Cardiac fibroblast (primary cell): ENCODE results near the gene ST6GALNAC6.

ENCODE experiments used
- DNase-seq, 2 donors: peaks; one replicate each; pipeline versions ENCODE4 v3.0.0 to v3.0.0-alpha.2; 2010; ENCODE audit warnings: low read depth in 2 of 2
- H3K4me3 ChIP-seq, 2 donors: replicated peaks in 1 of 2; 1 replicate in 1 of 2; 2 replicates in 1 of 2; pipeline ENCODE4 v1.5.1; 2011; ENCODE audit warnings: low read depth in 2 of 2, low read length in 2 of 2, mild to moderate bottlenecking in 2 of 2, moderate library complexity in 1 of 2
- TF ChIP-seq, protein P1 (sequence below): IDR thresholded peaks from one replicate; pipeline ENCODE4 v1.5.1; 2011; ENCODE audit warnings: low read depth, mild to moderate bottlenecking, low read length, inconsistent platforms

Gene ST6GALNAC6

DNA sequence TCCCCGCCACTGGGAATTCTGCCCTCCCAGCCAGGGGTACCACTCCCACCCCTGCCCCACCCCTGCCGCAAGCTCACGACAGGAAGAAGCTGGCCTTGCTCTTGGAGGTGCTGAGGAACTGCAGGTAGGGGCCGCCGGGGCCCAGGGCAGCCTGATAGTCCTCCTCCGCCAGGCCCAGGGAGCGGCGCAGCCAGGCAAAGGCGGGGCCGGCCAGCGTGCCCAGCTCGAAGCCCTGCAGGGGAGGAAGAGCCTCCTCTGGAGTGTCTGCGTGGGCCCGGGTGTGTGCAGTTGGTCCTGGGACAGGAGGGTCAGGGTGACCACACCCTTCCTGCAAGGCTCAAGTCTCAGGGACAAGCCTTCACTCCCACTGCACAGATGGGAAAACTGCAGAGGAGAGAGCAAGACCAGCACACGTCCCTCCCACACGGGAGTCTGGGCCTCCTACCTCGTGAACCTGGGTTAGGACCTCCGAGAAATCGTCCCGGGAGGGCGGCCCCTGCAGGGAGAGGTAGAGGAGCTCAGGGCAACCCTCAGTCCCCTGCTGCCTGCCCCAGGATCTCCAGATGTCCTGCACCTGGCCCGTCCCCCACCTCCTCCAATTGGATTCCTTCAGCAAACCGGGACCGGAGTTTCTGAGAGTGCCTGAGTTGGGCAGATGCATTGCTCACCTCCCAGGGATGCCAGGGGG is 28.7 kb upstream of the ST6GALNAC6 start:
- H3K4me3 ChIP-seq = no peak overlapping the region
- no peak for DNase-seq

DNA sequence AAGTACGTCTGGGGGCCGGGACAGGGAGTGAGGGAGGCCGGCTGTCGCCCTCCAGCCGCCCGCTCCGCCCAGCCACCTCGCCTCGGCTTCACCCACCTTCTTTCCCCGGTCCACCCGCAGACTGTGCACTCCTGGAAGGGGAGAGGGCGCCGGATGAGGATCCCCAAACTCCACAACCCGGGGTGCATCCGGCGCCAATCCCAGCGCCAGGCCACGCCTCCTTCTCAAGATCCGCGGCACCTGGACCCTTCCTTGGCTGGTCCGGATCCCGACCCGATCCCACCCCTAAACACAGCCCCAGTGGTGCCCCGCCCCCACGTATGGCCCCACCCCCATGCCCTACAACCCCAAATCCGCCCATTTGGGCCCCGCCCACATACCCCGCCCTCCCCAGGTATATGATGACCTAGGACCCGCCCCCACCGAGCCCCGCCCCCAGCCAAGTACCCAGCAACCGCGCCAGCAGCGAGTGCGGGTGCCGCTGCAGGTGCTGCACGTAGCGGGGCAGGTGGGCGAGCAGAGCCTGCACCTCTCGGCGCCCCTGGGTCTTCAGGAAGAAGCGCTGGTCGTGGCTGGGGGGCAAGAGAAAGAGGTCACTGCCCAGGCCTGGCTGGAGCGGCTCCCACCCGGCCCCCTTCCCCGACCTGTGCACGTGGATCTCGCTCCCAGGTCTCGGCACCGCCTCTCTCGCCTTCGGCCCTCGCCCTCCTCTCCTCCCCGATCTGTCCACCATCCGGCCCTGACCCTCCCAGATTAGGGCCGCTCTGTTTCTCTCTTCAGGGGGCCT is 28.0 kb upstream of the ST6GALNAC6 start:
- DNase-seq = no peak

More for the DNA sequence above, 28.7 kb upstream of the ST6GALNAC6 start:
- TF ChIP-seq, protein P1, sequence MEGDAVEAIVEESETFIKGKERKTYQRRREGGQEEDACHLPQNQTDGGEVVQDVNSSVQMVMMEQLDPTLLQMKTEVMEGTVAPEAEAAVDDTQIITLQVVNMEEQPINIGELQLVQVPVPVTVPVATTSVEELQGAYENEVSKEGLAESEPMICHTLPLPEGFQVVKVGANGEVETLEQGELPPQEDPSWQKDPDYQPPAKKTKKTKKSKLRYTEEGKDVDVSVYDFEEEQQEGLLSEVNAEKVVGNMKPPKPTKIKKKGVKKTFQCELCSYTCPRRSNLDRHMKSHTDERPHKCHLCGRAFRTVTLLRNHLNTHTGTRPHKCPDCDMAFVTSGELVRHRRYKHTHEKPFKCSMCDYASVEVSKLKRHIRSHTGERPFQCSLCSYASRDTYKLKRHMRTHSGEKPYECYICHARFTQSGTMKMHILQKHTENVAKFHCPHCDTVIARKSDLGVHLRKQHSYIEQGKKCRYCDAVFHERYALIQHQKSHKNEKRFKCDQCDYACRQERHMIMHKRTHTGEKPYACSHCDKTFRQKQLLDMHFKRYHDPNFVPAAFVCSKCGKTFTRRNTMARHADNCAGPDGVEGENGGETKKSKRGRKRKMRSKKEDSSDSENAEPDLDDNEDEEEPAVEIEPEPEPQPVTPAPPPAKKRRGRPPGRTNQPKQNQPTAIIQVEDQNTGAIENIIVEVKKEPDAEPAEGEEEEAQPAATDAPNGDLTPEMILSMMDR = no peak

DNA sequence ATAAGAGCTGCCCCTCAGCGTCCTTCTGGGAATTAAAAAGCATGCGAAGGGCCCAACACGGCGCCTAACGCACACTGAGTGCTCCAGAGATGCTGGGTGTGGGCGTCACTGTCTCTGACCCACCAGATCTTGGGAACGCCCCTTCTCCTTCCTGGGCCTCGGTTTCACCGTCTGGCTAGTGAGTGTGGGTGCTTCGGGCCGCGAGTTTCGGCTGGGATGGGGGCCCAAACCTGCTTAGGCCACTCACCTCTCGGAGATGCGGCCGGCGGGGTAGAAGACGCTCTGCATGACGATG is 27.4 kb upstream of the ST6GALNAC6 start:
- H3K4me3 ChIP-seq = peak overlapping the region; percentile 21 to 29
- TF ChIP-seq, protein P1 = no peak
- DNase-seq = no peak

More for the DNA sequence above, 28.0 kb upstream of the ST6GALNAC6 start:
- TF ChIP-seq, protein P1 = no peak
- peak overlapping the region; percentile 21 to 29 for H3K4me3 ChIP-seq

DNA sequence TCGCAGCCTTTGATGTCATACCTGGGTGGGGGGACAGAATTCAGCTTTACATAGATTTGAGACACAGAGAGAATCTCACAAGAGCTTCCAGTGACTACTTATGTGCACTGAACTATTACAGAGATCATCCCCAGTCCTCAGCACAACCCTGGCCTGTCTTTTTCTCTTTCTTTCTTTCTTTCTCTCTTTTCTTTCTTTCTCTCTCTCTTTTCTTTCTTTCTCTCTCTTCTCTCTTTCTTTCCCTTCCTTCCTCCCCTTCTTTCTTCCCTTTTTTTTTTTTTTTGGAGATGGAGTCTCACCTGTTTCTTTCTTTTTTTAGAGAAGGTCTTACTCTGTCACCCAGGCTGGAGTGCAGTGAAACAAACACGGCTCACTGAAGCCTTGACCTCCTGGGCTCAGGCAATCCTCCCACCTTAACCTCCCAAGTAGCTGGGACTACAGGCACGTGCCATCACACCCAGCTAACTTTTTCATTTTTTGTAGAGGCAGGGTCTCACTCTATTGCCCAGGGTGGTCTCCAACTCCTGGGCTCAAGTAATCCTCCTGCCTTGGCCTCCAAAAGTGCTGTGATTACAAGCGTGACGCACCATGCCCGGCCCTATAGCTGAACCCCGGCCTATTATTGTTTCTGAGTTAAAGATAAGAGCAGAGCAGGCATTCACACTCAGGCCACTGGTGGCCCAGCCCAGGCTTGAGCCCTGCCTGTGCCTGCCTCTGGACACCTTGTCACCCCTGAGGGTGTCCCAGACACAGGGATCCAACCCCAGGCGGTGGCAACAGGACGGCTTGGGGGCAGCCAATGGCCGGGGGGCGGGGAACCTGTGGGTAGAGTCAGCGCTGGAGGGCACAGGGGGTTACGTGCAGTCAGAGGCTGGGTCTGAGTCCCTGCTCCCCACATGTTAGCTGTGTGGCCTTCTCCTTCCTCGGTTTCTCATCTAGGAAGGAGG is 26.8 kb upstream of the ST6GALNAC6 start:
- TF ChIP-seq, protein P1 = no peak
- no peak for DNase-seq
- no peak overlapping the region for H3K4me3 ChIP-seq

DNA sequence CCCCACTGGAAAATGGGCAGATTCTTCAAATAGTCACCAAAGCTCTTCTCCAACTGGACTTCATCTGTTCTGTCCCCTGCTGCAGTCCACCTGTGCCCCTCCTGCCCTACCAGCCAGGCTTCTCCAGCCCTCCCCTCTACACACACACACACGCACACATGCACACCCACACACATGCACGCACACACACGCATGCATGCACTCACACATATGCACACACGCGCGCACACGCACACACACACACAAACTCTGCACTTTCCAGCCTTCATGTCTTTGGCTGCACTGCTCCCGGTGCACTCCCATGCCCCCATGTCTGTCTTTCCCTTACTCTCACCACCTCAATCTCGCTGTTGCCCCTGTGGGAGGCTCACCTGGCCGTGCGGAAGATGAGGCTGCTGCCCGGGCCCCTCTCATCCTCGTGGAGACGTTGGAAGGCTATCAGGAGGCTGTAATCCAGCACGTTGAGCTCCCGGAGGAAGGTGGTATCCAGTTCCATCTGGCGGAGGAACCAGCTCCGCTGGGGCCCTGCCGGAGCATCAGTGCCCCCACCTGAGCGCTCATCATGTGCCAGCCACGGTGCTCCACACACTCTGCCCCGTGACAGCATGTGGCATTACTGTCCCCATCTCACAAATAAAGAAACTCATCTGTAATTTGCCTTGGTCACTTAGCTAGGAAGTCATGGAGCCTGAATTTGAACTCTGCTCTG is 25.5 kb upstream of the ST6GALNAC6 start:
- H3K4me3 ChIP-seq = no peak overlapping the region
- TF ChIP-seq, protein P1 = no peak
- DNase-seq = no peak

DNA sequence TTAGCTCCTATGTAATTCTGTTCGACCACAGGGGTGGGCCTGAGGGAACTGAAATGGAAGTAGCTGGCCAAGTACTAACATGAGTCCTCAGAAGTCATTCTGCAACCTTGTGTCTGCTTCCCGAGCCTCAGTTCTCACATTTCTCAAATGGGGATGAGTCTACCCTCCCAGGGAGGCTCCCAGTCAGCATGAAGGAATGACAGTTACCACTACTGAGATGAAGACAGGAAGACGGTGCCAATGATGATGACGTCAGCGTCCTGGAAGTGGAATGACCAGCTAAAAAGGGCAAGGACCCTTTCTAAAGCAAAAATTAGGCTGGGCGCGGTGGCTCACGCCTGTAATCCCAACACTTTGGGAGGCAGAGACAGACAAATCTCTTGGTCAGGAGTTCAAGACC is 24.4 kb upstream of the ST6GALNAC6 start:
- DNase-seq = peak; percentile 81 to 98
- TF ChIP-seq, protein P1 = no peak
- no peak overlapping the region for H3K4me3 ChIP-seq
